ENCODE measurements around the gene GRK5.

GRCh38 chr10:119457966-119458766 lies 250.8 kb downstream of the GRK5 start:
- TF ChIP-seq, protein P1, sequence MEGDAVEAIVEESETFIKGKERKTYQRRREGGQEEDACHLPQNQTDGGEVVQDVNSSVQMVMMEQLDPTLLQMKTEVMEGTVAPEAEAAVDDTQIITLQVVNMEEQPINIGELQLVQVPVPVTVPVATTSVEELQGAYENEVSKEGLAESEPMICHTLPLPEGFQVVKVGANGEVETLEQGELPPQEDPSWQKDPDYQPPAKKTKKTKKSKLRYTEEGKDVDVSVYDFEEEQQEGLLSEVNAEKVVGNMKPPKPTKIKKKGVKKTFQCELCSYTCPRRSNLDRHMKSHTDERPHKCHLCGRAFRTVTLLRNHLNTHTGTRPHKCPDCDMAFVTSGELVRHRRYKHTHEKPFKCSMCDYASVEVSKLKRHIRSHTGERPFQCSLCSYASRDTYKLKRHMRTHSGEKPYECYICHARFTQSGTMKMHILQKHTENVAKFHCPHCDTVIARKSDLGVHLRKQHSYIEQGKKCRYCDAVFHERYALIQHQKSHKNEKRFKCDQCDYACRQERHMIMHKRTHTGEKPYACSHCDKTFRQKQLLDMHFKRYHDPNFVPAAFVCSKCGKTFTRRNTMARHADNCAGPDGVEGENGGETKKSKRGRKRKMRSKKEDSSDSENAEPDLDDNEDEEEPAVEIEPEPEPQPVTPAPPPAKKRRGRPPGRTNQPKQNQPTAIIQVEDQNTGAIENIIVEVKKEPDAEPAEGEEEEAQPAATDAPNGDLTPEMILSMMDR (IDR thresholded peaks at IDR 0.05; ENCODE audit: low read depth, low read length), result no peak
- TF ChIP-seq MYC (IDR thresholded peaks at IDR 0.05; ENCODE audit: low read depth, low read length), result no peak
- TF ChIP-seq POLR2A (IDR thresholded peaks at IDR 0.05; ENCODE audit: extremely low read depth, insufficient read length), result no peak
- TF ChIP-seq, protein P2, sequence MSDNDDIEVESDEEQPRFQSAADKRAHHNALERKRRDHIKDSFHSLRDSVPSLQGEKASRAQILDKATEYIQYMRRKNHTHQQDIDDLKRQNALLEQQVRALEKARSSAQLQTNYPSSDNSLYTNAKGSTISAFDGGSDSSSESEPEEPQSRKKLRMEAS (IDR thresholded peaks at IDR 0.05; ENCODE audit: low read depth, low read length), result no peak
